Fibroblast of skin of right quadriceps (primary cell): ENCODE measurements around the gene TPST2.

Experiments
- DNase-seq: peaks from one replicate; pipeline ENCODE4 v3.0.0-alpha.2; 2013

Gene TPST2

GRCh38 chr22:26553056-26553752 lies 36.7 kb downstream of the TPST2 start:
- peak; percentile 91 for DNase-seq

- DNase-seq = peak; percentile 60
These were observed 37.5 kb downstream of the TPST2 start for GRCh38 chr22:26552466-26552865.

GRCh38 chr22:26551568-26551967 lies 38.4 kb downstream of the TPST2 start:
- DNase-seq = no peak

GRCh38 chr22:26550498-26551033 lies 39.4 kb downstream of the TPST2 start:
- peak; percentile 79 for DNase-seq

- no peak for DNase-seq
These were observed 39.9 kb downstream of the TPST2 start for GRCh38 chr22:26549902-26550497.

GRCh38 chr22:26548984-26549383 lies 40.9 kb downstream of the TPST2 start:
- DNase-seq = no peak

- no peak for DNase-seq
These were observed 41.6 kb downstream of the TPST2 start for GRCh38 chr22:26548303-26548702.

- no peak for DNase-seq
These were observed 42.1 kb downstream of the TPST2 start for GRCh38 chr22:26547837-26548236.

GRCh38 chr22:26547426-26547825 lies 42.5 kb downstream of the TPST2 start:
- DNase-seq = no peak

- no peak for DNase-seq
These were observed 43.6 kb downstream of the TPST2 start for GRCh38 chr22:26546282-26546681.

GRCh38 chr22:26545827-26546226 lies 44.1 kb downstream of the TPST2 start:
- DNase-seq = no peak

- DNase-seq = no peak
These were observed 44.5 kb downstream of the TPST2 start for GRCh38 chr22:26545385-26545784.

GRCh38 chr22:26544489-26544888 lies 45.4 kb downstream of the TPST2 start:
- no peak for DNase-seq

- DNase-seq = no peak
These were observed 47.1 kb downstream of the TPST2 start for GRCh38 chr22:26542831-26543230.

GRCh38 chr22:26541167-26541819 lies 48.6 kb downstream of the TPST2 start:
- no peak for DNase-seq

- DNase-seq = no peak
These were observed 49.8 kb downstream of the TPST2 start for GRCh38 chr22:26540119-26540518.

GRCh38 chr22:26536762-26537134 lies 53.2 kb downstream of the TPST2 start:
- no peak for DNase-seq

GRCh38 chr22:26536056-26536761 lies 53.7 kb downstream of the TPST2 start:
- no peak for DNase-seq

- DNase-seq = no peak
These were observed 54.4 kb downstream of the TPST2 start for GRCh38 chr22:26535603-26535908.

- no peak for DNase-seq
These were observed 54.9 kb downstream of the TPST2 start for GRCh38 chr22:26534874-26535602.

- DNase-seq = no peak
These were observed 55.6 kb downstream of the TPST2 start for GRCh38 chr22:26534171-26534855.

GRCh38 chr22:26529345-26529744 lies 60.6 kb downstream of the TPST2 start:
- no peak for DNase-seq
